Neuron (in vitro differentiated cells): ENCODE results near the gene IKZF1.

ENCODE experiments used
- H2AFZ ChIP-seq: one replicate; pipeline ENCODE4 v1.6.1; 2013; ENCODE audit warnings: low read depth, mild to moderate bottlenecking, inconsistent platforms, low read length, moderate library complexity
- H3K27me3 ChIP-seq: one replicate; pipeline ENCODE4 v1.6.1; 2013; ENCODE audit warnings: low read length; ENCODE audit not compliant: insufficient read depth
- H3K36me3 ChIP-seq: one replicate; pipeline ENCODE4 v1.6.1; 2013; ENCODE audit warnings: low read length; ENCODE audit not compliant: insufficient read depth
- H3K4me1 ChIP-seq: one replicate; pipeline ENCODE4 v1.6.1; 2013; ENCODE audit warnings: low read length; ENCODE audit not compliant: insufficient read depth
- H3K4me3 ChIP-seq: 2 replicates; pipeline ENCODE4 v1.5.1; 2013; ENCODE audit warnings: mild to moderate bottlenecking, low read length, moderate library complexity
- H3K9me3 ChIP-seq: one replicate; pipeline ENCODE4 v1.6.1; 2013; ENCODE audit warnings: low read length

IKZF1 gene

DNA sequence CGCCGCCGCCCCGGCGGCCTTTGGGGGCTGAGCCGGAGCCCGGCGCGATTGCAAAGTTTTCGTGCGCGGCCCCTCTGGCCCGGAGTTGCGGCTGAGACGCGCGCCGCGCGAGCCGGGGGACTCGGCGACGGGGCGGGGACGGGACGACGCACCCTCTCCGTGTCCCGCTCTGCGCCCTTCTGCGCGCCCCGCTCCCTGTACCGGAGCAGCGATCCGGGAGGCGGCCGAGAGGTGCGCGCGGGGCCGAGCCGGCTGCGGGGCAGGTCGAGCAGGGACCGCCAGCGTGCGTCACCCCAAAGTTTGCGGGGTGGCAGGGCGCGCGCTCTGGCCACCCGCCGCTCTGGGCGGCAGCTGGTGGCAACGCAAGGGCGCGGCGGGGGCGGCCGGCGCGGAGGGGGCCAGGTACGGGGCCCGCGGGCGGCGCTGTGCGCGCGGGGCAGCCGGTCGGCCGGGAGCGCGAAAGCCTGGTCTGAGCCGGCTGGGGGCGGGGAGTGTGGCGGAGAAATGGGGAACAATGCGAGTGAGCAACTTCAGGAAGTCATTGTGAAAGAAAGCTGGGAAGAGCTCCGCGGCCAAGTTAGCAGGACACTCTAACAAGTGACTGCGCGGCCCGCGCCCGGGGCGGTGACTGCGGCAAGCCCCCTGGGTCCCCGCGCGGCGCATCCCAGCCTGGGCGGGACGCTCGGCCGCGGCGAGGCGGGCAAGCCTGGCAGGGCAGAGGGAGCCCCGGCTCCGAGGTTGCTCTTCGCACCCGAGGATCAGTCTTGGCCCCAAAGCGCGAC is at the start of gene IKZF1:
Gene IKZF1, plus strand, starts transcription at position 588 of the 782 bp plus-strand sequence. CDS start 14,346 bp downstream, outside the sequence.
- H2AFZ ChIP-seq, result peak within 1 kb of the TSS; percentile 64
- H3K9me3 ChIP-seq, result peaks cover 2% of the 10 kb centered on the region
- peak within 1 kb of the TSS; percentile 50 for H3K4me3 ChIP-seq
- peaks cover 12% of the 10 kb centered on the region for H3K27me3 ChIP-seq
- no peaks in the 10 kb centered on the region for H3K36me3 ChIP-seq
- H3K4me1 ChIP-seq, result peaks cover 21% of the 10 kb centered on the region

GRCh38 chr7:50261593-50261992 is 42.9 kb upstream of the IKZF1 start:
- H3K36me3 ChIP-seq, result no peaks in the 10 kb centered on the region
- no peaks in the 10 kb centered on the region for H3K9me3 ChIP-seq
- no peak overlapping the region for H3K4me3 ChIP-seq
- no peak overlapping the region for H2AFZ ChIP-seq
- no peaks in the 10 kb centered on the region for H3K4me1 ChIP-seq
- H3K27me3 ChIP-seq, result no peaks in the 10 kb centered on the region

DNA sequence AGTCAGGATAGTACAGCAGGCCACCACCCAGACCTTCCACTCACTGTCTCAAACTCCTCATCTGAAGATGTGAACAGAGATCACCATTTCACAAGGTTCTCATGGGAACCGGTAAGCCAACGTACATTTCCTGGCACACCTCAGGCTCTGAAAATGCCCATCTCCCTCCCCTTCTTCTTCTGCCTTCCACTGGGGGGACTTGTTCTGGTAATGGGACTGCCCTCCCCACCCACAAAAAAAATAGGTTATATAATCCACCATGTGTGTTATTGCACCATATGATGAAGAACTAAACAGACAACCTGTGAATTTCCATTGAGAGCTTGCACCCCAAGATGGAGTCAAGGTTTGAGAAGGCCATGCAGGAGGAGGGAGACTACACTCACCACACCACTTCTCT is 42.1 kb upstream of the IKZF1 start:
- Histone ChIP-seq H3K36me3 (no peaks in the 10 kb centered on the region), H3K4me3 (no peak overlapping the region), H3K9me3 (no peaks in the 10 kb centered on the region), H3K27me3 (no peaks in the 10 kb centered on the region), H3K4me1 (no peaks in the 10 kb centered on the region), H2AFZ (no peak overlapping the region)

- no peak overlapping the region for H3K4me3 ChIP-seq
- H3K4me1 ChIP-seq, result no peaks in the 10 kb centered on the region
- H3K27me3 ChIP-seq, result no peaks in the 10 kb centered on the region
- no peaks in the 10 kb centered on the region for H3K36me3 ChIP-seq
- H2AFZ ChIP-seq, result no peak overlapping the region
- no peaks in the 10 kb centered on the region for H3K9me3 ChIP-seq
Measured at GRCh38 chr7:50262916-50263690, 41.4 kb upstream of the IKZF1 start.

GRCh38 chr7:50264908-50265307 is 39.6 kb upstream of the IKZF1 start:
- Histone ChIP-seq H3K4me3 (no peak overlapping the region), H3K36me3 (no peaks in the 10 kb centered on the region), H3K4me1 (no peaks in the 10 kb centered on the region), H3K9me3 (no peaks in the 10 kb centered on the region), H2AFZ (no peak overlapping the region), H3K27me3 (no peaks in the 10 kb centered on the region)

DNA sequence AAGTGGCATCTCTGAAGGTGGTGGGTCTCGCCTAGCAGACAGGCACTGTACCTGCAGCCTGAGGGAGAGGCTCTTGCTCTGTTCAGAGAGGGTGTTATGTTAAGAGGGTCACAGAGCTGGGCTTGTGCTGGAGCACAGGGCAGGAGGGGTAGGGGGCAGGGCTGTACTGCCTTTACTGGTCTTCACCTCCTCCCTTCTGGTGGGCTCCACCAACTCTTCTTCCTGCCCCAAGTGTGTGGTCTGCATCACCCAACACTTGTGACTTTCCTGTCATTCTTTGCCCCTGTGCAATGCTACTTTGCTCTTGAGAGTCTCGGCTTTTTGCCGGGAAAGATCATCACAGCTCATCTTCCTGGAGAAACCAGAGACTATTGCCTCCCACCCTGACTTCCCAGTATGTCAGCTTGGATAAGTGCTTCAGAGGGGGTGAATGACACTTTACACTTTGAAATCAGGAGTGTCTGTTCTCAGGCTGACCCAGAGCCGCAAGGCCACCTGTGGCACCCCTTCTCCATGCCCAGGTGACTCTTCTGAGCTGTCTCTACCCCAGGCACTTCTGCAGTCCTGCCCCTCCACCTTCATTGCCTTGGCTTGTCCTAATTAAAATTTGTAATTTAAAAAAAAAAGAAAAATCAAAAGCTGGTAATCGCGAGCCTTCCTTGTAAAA is 38.4 kb upstream of the IKZF1 start:
- Histone ChIP-seq H3K36me3 (no peaks in the 10 kb centered on the region), H3K4me1 (no peaks in the 10 kb centered on the region), H3K9me3 (no peaks in the 10 kb centered on the region), H2AFZ (no peak overlapping the region), H3K27me3 (no peaks in the 10 kb centered on the region), H3K4me3 (no peak overlapping the region)

DNA sequence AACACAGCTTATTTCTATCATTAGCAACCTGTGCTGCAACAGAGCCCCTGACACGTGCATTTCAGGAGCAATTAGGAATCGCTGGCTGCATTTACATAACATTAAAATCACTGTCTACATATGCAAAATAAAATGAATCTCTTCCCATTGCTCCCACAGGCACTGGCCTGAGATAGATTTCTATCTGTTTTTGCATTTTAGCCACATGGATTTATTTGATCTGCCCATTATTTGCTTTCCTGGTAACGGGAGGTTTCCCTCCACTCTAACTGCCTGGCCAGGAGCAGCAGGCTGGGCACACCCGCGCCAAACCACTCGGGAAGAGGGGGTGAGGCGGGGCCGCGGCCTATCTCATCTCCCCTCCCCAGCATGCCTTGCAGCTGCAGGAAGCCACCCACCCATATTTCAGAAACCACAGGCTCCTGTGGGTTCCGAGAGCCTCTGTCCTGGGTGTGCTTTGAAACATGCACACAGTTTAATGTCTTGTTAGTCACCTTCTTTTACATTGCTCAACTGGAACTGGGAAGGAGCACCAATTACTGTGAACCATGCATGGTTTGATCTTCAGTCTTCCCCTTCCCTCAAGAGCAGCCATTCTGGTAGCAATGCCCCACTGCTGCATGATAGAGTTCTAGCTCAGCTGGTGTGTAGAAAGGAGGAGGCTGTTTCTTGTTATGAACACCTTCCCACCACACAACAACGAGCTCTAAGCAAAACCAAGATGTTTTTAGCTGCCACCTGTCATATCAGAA is 37.7 kb upstream of the IKZF1 start:
- no peaks in the 10 kb centered on the region for H3K27me3 ChIP-seq
- no peak overlapping the region for H2AFZ ChIP-seq
- no peaks in the 10 kb centered on the region for H3K4me1 ChIP-seq
- no peaks in the 10 kb centered on the region for H3K36me3 ChIP-seq
- no peak overlapping the region for H3K4me3 ChIP-seq
- H3K9me3 ChIP-seq, result no peaks in the 10 kb centered on the region

- Histone ChIP-seq H3K9me3 (no peaks in the 10 kb centered on the region), H2AFZ (no peak overlapping the region), H3K27me3 (no peaks in the 10 kb centered on the region), H3K4me3 (no peak overlapping the region), H3K36me3 (no peaks in the 10 kb centered on the region), H3K4me1 (no peaks in the 10 kb centered on the region)
Measured at GRCh38 chr7:50267525-50268041, 36.9 kb upstream of the IKZF1 start.

DNA sequence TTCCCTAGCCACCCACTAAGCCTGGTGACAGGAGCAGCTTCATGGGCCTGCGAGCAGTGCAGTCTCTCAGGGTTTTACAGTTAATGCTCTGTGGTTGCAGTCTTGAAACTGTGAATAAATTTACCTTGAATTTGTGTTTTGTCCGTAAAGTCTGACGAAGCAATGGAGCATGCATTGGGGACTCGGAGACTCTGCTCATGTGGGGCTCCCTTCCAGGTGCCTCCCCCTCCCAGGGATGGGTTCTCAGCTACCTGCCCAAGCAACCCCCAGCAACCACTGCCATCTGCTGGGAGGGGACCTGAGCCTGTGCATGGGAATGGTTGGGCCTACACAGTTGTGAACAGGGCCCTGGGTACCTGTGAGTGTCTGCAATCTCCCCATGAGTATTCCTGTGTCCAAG is 36.3 kb upstream of the IKZF1 start:
- Histone ChIP-seq H3K36me3 (no peaks in the 10 kb centered on the region), H3K4me3 (no peak overlapping the region), H2AFZ (no peak overlapping the region), H3K4me1 (no peaks in the 10 kb centered on the region), H3K9me3 (no peaks in the 10 kb centered on the region), H3K27me3 (no peaks in the 10 kb centered on the region)

GRCh38 chr7:50268990-50269389 is 35.5 kb upstream of the IKZF1 start:
- Histone ChIP-seq H3K36me3 (no peaks in the 10 kb centered on the region), H2AFZ (no peak overlapping the region), H3K4me1 (no peaks in the 10 kb centered on the region), H3K4me3 (no peak overlapping the region), H3K9me3 (no peaks in the 10 kb centered on the region), H3K27me3 (no peaks in the 10 kb centered on the region)

GRCh38 chr7:50270531-50271018 is 33.9 kb upstream of the IKZF1 start:
- Histone ChIP-seq H3K4me3 (no peak overlapping the region), H3K4me1 (no peaks in the 10 kb centered on the region)

DNA sequence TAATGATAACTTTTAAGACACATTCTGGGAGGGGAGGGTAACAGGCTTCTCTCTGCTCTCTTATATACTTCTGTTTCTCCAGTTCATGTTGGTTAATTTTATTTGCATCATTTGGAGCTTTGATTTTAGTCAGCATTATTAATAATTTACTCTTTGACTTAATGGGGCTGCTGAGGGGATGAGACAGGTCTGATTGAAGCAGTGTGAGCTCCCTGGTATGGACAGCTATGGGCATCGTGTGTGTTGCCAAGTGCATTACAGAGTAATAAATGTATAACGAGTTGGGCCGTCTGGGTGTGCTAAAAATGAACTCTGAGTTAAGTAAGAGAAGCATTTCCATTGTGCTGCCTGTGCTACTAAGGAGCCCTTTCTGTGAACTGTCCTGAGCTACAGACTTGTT is 31.7 kb upstream of the IKZF1 start:
- H3K36me3 ChIP-seq, result no peaks in the 10 kb centered on the region
- no peaks in the 10 kb centered on the region for H3K4me1 ChIP-seq
- no peaks in the 10 kb centered on the region for H3K27me3 ChIP-seq
- no peaks in the 10 kb centered on the region for H3K9me3 ChIP-seq
- no peak overlapping the region for H3K4me3 ChIP-seq
- H2AFZ ChIP-seq, result no peak overlapping the region

More at GRCh38 chr7:50270531-50271018, 33.9 kb upstream of the IKZF1 start:
- no peaks in the 10 kb centered on the region for H3K27me3 ChIP-seq
- no peak overlapping the region for H2AFZ ChIP-seq
- no peaks in the 10 kb centered on the region for H3K9me3 ChIP-seq
- no peaks in the 10 kb centered on the region for H3K36me3 ChIP-seq
